ENCODE data around the gene DTNB.

DTNB gene

GRCh38 chr2:25374827-25375226 is 298.6 kb downstream of the DTNB start:
- in situ Hi-C loops (cut with MboI; ENCODE audit: low sequenced_read_pairs) = no loop called here

- in situ Hi-C loops (cut with MboI; ENCODE audit: low sequenced_read_pairs) = no loop called here
Observed at GRCh38 chr2:25374411-25374810, 299.0 kb downstream of the DTNB start.

DNA sequence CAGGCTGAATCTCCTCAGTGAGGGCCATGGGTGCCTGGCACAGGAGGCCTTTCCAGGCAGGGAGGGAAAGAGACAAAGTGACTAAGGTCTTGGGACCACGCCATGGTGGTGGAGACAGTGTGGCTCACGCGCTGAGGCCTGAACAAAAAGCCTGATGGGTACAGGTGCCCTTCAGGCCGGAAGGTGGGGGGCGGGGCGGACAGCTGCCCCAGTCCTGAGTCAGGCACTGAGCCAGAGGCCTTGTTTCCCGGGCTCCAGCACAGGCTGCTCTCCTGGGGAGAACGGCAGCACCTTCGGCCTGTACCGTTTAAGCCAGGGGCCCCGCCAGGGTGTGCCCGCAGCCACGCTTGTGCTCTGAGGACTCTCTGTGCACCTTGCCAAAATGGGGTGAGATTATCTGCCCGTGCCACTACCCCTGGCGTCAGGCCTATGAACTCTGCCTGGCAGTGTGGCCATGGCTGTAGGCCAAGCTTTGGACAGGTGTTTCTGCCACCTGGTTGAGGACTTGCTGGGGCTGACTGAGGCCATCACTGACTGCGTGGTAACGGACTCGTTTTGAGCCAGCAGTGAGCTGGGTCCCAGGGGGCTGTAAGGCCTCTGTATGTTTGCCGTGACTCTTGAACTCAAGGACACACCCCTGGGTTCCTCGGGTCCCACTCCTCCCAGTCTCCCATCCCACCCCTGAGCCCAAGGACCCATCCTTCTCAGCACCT is 300.0 kb downstream of the DTNB start:
- in situ Hi-C loops (cut with MboI; ENCODE audit: low sequenced_read_pairs) = no loop called here

DNA sequence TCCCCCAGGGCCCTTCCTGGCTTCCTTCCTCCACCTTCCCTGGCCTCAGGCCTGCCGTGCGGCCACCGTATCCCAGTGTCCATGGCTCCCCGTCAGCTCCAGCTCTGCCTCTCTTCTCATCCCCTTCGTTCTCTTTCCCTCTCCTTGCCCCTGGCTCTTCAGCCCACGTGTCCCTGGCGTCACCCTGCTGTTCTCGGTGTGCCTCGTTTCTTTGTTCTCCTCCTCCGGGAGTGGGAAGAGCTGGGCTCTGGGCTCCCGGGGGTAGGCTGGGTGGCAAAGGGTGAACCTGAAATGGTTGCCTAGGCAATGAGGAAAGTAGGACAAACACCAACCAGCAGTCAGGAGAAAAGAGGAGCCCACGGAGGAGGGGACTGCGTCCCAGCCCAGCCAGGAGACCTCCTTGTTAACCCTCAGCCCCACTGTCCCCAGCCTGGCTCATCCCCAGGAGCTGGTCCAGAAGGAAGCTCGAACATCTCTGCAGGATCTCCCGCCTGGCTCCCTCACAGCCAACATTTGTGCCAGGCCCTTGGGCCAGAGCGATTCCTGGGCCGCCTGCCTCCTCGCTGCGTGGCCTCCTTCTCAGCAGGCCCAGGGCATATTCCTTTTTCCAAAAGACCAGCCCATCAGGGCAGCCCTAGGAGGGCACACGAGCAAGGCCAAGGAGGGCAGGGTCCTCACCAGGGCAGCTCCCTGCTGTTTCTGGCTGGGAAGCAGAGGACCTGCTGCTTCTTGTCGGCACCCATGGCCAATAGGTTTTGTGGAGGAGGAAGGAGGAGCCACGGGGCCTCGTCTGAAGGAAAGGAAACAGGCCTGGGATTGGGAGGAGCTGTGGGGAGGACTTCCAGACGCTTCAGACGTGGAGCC is 300.7 kb downstream of the DTNB start:
- in situ Hi-C loops (cut with MboI; ENCODE audit: low sequenced_read_pairs) = no loop called here

DNA sequence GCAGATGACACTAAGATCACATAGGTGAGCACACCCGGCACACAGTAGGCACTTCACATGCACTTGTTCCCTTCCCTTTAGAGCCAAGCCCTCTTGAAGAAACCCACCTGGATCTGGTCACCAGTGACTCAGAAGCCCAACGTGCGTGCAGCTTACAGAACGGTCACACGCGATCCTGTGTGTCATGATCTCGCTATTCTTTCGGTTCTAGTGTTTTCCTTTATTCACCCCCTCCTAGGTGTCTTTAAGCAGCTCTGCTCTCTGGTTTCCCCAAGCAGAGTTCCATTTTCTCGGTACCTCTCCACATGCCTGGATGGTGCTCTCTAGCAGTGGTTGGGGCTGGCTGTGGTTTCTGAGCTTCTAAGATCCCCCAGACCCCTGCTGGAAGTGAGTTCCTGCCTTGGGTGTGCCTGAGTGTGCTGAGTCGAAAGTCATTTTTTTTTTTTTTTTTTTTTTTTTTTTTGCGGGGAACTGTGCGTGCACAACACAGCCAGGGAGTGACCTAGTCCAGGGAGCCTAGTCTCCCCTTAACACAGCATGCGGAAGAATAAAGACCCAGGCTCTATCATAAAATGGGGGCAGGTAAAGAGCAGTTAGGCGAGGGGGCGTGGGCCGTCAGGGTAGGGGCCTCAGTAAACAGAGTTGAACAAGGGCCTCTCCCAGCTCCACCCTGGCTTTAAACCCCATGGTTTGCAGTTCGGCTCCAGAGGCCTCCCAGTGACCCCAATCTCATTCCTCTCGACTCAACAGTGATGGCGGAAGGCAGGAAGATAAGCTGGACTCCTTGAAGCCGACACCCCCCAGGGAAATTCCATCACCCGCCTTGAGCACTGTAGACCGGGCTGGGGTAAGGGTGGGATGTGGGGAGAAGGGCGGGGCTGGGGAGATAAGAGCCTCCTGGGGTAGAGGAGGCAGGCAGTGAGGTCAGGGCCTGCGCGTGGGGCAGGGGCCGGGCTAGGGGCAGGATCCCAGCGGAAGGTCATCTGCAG is 301.8 kb downstream of the DTNB start:
- in situ Hi-C loops (cut with MboI; ENCODE audit: low sequenced_read_pairs) = no loop called here

DNA sequence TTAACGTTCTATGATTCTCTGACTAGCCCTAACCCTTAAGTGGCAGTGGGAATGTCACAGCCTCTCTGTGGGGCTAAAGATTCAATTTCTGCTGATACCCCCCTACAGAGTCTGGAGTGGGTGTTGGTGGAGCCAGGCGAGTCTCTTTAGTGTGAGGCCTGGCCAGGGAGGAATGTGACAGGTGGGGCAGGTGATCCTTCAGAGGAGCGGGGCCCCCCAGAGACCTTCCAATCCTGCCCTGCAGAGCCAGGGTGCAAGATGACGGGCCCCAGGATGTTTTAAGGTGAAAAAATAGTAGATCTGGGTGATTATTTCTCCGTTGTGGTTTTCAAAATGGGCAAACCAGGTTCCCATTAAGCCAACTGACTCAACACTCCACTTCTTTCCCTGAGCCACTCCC is 303.5 kb downstream of the DTNB start:
- in situ Hi-C loops (cut with MboI; ENCODE audit: low sequenced_read_pairs) = no loop called here

- in situ Hi-C loops (cut with MboI; ENCODE audit: low sequenced_read_pairs) = no loop called here
Observed at GRCh38 chr2:25369439-25369838, 303.9 kb downstream of the DTNB start.

- in situ Hi-C loops (cut with MboI; ENCODE audit: low sequenced_read_pairs) = no loop called here
Observed at GRCh38 chr2:25368660-25369059, 304.7 kb downstream of the DTNB start.

- in situ Hi-C loops (cut with MboI; ENCODE audit: low sequenced_read_pairs) = no loop called here
Observed at GRCh38 chr2:25367296-25367695, 306.1 kb downstream of the DTNB start.

DNA sequence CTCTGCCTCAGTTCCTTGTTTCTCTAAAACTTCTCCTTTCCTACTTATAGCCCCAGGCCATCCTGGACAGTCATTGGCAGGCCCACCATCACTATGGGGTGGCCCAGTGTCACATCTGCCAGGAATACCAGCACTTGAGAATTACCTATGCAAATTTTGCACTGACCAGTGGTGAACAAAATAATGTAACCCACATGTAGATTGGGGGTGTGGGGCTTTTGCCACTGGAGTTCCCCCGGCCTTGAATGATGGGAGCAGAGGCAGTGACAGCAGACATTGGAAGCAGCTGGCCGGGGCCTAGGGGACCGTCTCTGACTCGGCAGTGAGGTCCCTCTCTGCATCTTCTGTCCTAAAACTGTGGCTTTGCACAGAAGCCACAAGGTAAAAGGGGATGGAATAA is 306.7 kb downstream of the DTNB start:
- in situ Hi-C loops (cut with MboI; ENCODE audit: low sequenced_read_pairs) = no loop called here

GRCh38 chr2:25365241-25365640 is 308.1 kb downstream of the DTNB start:
- in situ Hi-C loops (cut with MboI; ENCODE audit: low sequenced_read_pairs) = no loop called here

DNA sequence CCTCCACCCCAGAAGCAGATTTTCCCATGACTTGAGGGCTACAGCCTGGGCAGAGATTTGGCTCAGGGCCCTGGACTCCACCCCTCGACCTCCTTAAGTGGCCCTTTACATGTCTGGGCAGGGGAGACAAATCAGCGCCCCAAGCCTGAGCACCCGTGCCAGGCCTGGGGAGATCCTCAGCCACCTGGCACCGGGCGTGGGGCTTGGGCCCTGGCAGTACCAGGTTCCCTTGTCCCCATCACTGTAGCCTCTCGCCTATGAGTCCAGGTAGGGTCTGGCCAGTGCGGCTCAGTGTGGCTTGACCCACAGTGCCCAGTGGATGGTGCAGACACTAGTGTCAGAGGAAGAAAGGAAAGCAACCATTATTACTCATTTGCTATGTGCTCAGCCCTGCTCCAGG is 309.6 kb downstream of the DTNB start:
- in situ Hi-C loops (cut with MboI; ENCODE audit: low sequenced_read_pairs) = no loop called here

GRCh38 chr2:25362434-25363145 is 310.8 kb downstream of the DTNB start:
- in situ Hi-C loops (cut with MboI; ENCODE audit: low sequenced_read_pairs) = no loop called here

DNA sequence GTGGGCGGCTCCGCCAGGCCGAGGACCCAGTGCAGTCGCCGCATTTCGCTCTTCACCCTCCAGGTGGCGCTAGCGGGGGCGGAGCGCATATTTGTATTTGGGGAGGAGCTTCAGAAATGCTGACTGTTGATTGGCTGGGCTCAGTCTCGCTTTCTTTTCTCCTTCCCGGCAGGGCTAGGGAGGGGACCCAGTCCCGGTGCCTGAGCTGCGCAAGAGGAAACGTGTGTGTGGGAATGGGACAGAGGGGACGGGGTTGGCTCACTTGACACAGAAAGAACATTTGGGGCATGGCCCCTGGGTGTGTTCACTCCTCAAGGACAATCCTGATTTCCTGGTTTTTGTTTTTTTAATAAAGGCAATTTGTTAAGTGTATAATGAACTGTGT is 311.3 kb downstream of the DTNB start:
- in situ Hi-C loops (cut with MboI; ENCODE audit: low sequenced_read_pairs) = no loop called here

GRCh38 chr2:25361261-25362048 is 311.9 kb downstream of the DTNB start:
- in situ Hi-C loops (cut with MboI; ENCODE audit: low sequenced_read_pairs) = no loop called here

GRCh38 chr2:25358836-25359235 is 314.5 kb downstream of the DTNB start:
- in situ Hi-C loops (cut with MboI; ENCODE audit: low sequenced_read_pairs) = no loop called here

DNA sequence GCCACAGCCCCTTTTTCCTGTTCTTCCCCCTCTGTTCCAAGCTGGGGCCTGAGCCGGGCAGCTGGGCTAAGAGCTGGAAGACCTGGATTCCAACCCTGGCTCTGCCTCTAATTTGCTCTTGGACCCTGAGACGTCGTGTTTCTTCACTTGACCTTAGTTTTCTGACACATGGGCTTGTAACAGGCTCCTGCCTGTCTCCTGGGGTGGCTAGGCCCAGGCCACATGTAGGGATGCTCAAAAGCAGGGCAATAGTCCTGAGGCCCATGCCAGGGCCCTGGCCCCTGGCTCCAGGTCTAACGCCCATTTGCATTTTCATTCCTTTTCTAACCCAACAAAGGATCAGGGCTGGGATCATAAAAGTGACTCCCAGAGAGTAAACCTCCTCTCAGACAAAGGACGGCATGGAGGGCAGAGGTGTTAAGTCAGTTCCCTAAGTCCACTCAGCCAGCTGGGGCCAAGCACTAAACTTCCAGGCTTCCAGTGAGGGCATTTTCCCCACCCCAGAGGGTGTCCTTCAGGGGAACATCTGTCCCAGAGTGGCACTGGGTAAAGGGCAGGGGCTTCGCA is 315.0 kb downstream of the DTNB start:
- in situ Hi-C loops (cut with MboI; ENCODE audit: low sequenced_read_pairs) = no loop called here

- in situ Hi-C loops (cut with MboI; ENCODE audit: low sequenced_read_pairs) = no loop called here
Observed at GRCh38 chr2:25356088-25356487, 317.3 kb downstream of the DTNB start.

DNA sequence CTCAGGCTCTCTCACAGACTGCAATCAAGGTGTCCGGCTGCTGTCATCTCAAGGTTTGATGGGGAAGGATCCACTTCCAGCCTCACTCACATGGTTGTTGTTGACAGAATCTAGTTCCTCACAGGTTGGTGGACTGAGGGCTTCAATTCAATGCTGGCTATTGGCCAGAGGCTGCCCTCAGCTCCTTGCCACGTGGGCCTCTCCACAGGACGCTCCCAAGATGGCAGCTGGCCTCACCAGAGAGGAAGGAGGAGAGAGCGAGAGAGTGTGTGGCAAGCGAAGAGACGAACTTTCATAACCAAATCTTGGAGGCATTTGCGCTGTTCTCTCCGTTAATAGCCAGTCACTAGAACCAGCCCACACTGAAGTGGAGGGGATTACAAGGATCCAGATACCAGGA is 318.1 kb downstream of the DTNB start:
- in situ Hi-C loops (cut with MboI; ENCODE audit: low sequenced_read_pairs) = no loop called here
